ENCODE measurements around the gene CFAP57. TPM values are rescaled to one million over a fixed set of nuclear protein-coding genes. Genes with fewer than 3 reads are reported as not detected.

The CFAP57 gene
- total and polyA plus RNA-seq, 2 of the 8 experiments (the other 6 are each of a cell fraction or from before 2014, with no cell fraction given) = 0.20 to 0.80 TPM

DNA sequence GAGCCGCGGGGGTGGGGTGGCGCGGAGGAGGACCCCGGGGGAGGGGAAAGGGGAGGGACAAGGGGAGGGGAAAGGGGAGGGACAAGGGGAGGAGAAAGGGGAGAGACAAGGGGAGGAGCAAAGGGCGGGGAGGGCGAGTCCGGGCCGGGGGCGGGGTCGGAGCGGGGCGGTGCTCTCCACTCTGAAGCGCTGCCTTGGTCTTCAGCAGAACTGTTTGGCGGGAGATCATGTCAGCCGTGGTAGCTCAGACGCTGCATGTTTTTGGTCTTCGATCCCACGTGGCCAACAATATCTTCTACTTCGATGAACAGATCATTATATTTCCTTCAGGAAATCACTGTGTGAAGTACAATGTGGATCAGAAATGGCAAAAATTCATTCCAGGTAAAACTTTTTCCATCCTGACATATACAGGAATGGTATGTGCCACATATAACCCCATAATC, 420 bp downstream of the CFAP57 start:
- peaks cover 6% of the 10 kb centered on the region for H3K23me2 ChIP-seq (ENCODE audit: low read depth, low read length)
- no peak overlapping the region for H2BK20ac ChIP-seq (ENCODE audit: low read length)
- no peak overlapping the region for H2BK12ac ChIP-seq (ENCODE audit: low read depth, low read length)
- H3K23ac ChIP-seq (ENCODE audit: insufficient read length) = no peak overlapping the region
- no peak for FAIRE-seq
- no peaks in the 10 kb centered on the region for H3K9me3 ChIP-seq (ENCODE audit: insufficient read depth in 2 of 2, low read depth in 1 of 2, low read length in 1 of 2)
- ChIA-PET CTCF (ENCODE audit: partially characterized antibody) (no interaction called here), POLR2A (ENCODE audit: partially characterized antibody) (interaction anchor here (0.9 kb wide), 1 partner anchor 15 kb away, joined by 4 read pairs; no protein-coding TSS in a partner anchor)
- H3K14ac ChIP-seq (ENCODE audit: insufficient read length) = no peak overlapping the region
- H4K8ac ChIP-seq (ENCODE audit: extremely low read depth, insufficient read depth, low read length) = no peak overlapping the region
- no peak overlapping the region for H3K18ac ChIP-seq (ENCODE audit: extremely low read depth, low read length)
- peaks cover 0 to 2% (median 0%) of the 10 kb centered on the region in 4 experiments; a peak in 2 of 7 replicates for H3K27me3 ChIP-seq (replicated peaks in 1 of 4; ENCODE audit: control insufficient read depth in 3 of 4, extremely low read depth in 1 of 4, insufficient read depth in 3 of 4, low read length in 3 of 4)
- H3K9ac ChIP-seq (replicated peaks in 1 of 4; ENCODE audit: extremely low read depth in 1 of 4, low read depth in 3 of 4, low read length in 3 of 4) = no peak overlapping the region
- peaks cover 2 to 16% of the 10 kb centered on the region in 2 experiments for H3K79me2 ChIP-seq (ENCODE audit: control insufficient read depth in 1 of 2, insufficient read depth in 2 of 2, low read length in 2 of 2)
- WGBS, 2 experiments (ENCODE audit: extremely low coverage in 1 of 2, insufficient coverage in 1 of 2, insufficient read length in 1 of 2, insufficient replicate concordance in 2 of 2, low coverage in 1 of 2, low lambda C conversion rate in 2 of 2, missing lambda C conversion rate in 1 of 2) = 14% methylated on average over 6 of the region's 20 CpGs; no CpG with 5 or more reads in 1 of the 2 experiments
- H4K5ac ChIP-seq (ENCODE audit: insufficient read length, low read depth, low read length) = no peak overlapping the region
- peak overlapping the region; percentile 87 to 91; a peak in 3 of 4 replicates for H3K4me2 ChIP-seq (ENCODE audit: insufficient read depth in 1 of 2, low read depth in 2 of 2, low read length in 2 of 2)
- no peak overlapping the region for H3K4ac ChIP-seq (replicated peaks; ENCODE audit: insufficient read length, low read depth, low read length)
- DNase-seq (ENCODE audit: low read depth in 1 of 2, low spot score in 2 of 2) = peak in 1 of 2 experiments; percentile 46
- peaks cover 0 to 3% of the 10 kb centered on the region in 2 experiments for H4K20me1 ChIP-seq (replicated peaks in 1 of 2; ENCODE audit: control insufficient read depth in 1 of 2, insufficient read depth in 2 of 2, low read length in 2 of 2)
- H3K79me1 ChIP-seq (ENCODE audit: low read depth, low read length) = peaks cover 5% of the 10 kb centered on the region
- H2BK5ac ChIP-seq (ENCODE audit: low read depth, low read length) = no peak overlapping the region
- H3K36me3 ChIP-seq (ENCODE audit: control insufficient read depth in 2 of 4, insufficient read depth in 4 of 4, low read length in 3 of 4) = peaks cover 0 to 27% (median 17%) of the 10 kb centered on the region in 4 experiments
- no peak overlapping the region for H2AFZ ChIP-seq (ENCODE audit: low read length)
- H3K4me3 ChIP-seq (ENCODE audit: extremely low read depth in 1 of 4, insufficient read depth in 2 of 4, low read depth in 3 of 4, low read length in 4 of 4) = peak overlapping the region; percentile 81 to 94 (median 85)
- no peak overlapping the region for H4K91ac ChIP-seq (replicated peaks; ENCODE audit: insufficient read length, low read length)
- H3K27ac ChIP-seq (ENCODE audit: low read depth, low read length) = no peak overlapping the region
- H3K4me1 ChIP-seq (replicated peaks in 1 of 4; ENCODE audit: control insufficient read depth in 3 of 4, insufficient read depth in 4 of 4, low read length in 3 of 4) = peaks cover 1 to 9% (median 6%) of the 10 kb centered on the region in 4 experiments; a peak in 5 of 7 replicates
- H2BK120ac ChIP-seq (replicated peaks; ENCODE audit: low read depth, low read length) = no peak overlapping the region
- H2BK15ac ChIP-seq (ENCODE audit: low read length) = no peak overlapping the region
- no peak overlapping the region for H2AK5ac ChIP-seq (ENCODE audit: low read depth, low read length)
- H3K56ac ChIP-seq (replicated peaks; ENCODE audit: insufficient read length, low read depth, low read length) = no peak overlapping the region
- TF ChIP-seq SAP30 (IDR thresholded peaks at IDR 0.05; ENCODE audit: insufficient read depth, insufficient replicate concordance, low read length) = no peak
- no peak for TF ChIP-seq SUZ12 (IDR thresholded peaks at IDR 0.05; ENCODE audit: low read length)
- TF ChIP-seq, protein P1, sequence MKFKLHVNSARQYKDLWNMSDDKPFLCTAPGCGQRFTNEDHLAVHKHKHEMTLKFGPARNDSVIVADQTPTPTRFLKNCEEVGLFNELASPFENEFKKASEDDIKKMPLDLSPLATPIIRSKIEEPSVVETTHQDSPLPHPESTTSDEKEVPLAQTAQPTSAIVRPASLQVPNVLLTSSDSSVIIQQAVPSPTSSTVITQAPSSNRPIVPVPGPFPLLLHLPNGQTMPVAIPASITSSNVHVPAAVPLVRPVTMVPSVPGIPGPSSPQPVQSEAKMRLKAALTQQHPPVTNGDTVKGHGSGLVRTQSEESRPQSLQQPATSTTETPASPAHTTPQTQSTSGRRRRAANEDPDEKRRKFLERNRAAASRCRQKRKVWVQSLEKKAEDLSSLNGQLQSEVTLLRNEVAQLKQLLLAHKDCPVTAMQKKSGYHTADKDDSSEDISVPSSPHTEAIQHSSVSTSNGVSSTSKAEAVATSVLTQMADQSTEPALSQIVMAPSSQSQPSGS (IDR thresholded peaks at IDR 0.05; ENCODE audit: low read length) = no peak
- no peak for TF ChIP-seq JUND (IDR thresholded peaks at IDR 0.05; ENCODE audit: low read length)
- no peak for TF ChIP-seq TBP (IDR thresholded peaks at IDR 0.05; ENCODE audit: low read depth, low read length)
- no peak for TF ChIP-seq TAF1 (IDR thresholded peaks at IDR 0.05; ENCODE audit: low read depth, low read length)
- no peak for TF ChIP-seq GABPA (IDR thresholded peaks at IDR 0.05; ENCODE audit: borderline replicate concordance, insufficient read depth, low read length)
- TF ChIP-seq, protein P2, sequence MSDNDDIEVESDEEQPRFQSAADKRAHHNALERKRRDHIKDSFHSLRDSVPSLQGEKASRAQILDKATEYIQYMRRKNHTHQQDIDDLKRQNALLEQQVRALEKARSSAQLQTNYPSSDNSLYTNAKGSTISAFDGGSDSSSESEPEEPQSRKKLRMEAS (IDR thresholded peaks at IDR 0.05) = peak; percentile 97
- TF ChIP-seq, protein P3, sequence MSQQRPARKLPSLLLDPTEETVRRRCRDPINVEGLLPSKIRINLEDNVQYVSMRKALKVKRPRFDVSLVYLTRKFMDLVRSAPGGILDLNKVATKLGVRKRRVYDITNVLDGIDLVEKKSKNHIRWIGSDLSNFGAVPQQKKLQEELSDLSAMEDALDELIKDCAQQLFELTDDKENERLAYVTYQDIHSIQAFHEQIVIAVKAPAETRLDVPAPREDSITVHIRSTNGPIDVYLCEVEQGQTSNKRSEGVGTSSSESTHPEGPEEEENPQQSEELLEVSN (IDR thresholded peaks at IDR 0.05) = peak; percentile 99
- no peak for TF ChIP-seq CTBP2 (IDR thresholded peaks at IDR 0.05; ENCODE audit: borderline replicate concordance, insufficient read depth, insufficient read length, low read length)

All from H1 (cell line).